SU-DHL-6 (cell line): Measurements from ENCODE around the gene RNU6-1.

Source experiments
- H2AFZ ChIP-seq: fragments of 200-600 bp; sonication (generic); 2 replicates; pipeline ENCODE4 v1.6.1; 2014; ENCODE audit warnings: low read depth, mild to moderate bottlenecking, moderate library complexity, mixed read lengths, antibody characterized with exemption, low read length; ENCODE audit not compliant: severe bottlenecking
- H3F3A ChIP-seq: fragments of 200-600 bp; shearing (Covaris generic); 2 replicates; pipeline ENCODE4 v1.6.0; 2016; ENCODE audit warnings: antibody characterized with exemption, mild to moderate bottlenecking; ENCODE audit not compliant: insufficient read depth
- H3K27ac ChIP-seq: fragments of 200-600 bp; sonication (generic); 2 replicates; pipeline ENCODE4 v1.5.1; 2016; ENCODE audit warnings: low read depth, mild to moderate bottlenecking, low read length, moderate library complexity, mixed read lengths
- H3K27me3 ChIP-seq: fragments of 200-600 bp; sonication (generic), shearing (Covaris generic); 2 replicates; pipeline ENCODE4 v1.6.0; 2014; ENCODE audit warnings: mild to moderate bottlenecking, low read length
- H3K36me3 ChIP-seq: fragments of 200-600 bp; sonication (generic); 2 replicates; pipeline ENCODE4 v1.6.1; 2014; ENCODE audit warnings: mild to moderate bottlenecking, low read length, mixed read lengths
- H3K4me2 ChIP-seq: fragments of 300-600, 200-600 bp; shearing (Covaris generic), sonication (generic); 2 replicates; pipeline ENCODE4 v1.6.0; 2014; ENCODE audit warnings: low read length, low read depth, mild to moderate bottlenecking; ENCODE audit not compliant: poor library complexity, severe bottlenecking
- H3K4me3 ChIP-seq: fragments of 200-600 bp; sonication (generic); 2 replicates; pipeline ENCODE4 v1.5.1; 2014; ENCODE audit warnings: antibody characterized with exemption, low read length, mild to moderate bottlenecking, mixed read lengths; ENCODE audit not compliant: insufficient read depth, poor library complexity, severe bottlenecking
- H3K79me2 ChIP-seq: fragments of 200-600 bp; sonication (generic); 2 replicates; pipeline ENCODE4 v1.6.1; 2014; ENCODE audit warnings: mild to moderate bottlenecking, low read length, moderate library complexity; ENCODE audit not compliant: insufficient read depth
- H3K9ac ChIP-seq: fragments of 200-600 bp; sonication (generic); 2 replicates; pipeline ENCODE4 v1.7.0; 2014; ENCODE audit warnings: mild to moderate bottlenecking, low read length
- H3K9me2 ChIP-seq: fragments of 200-600 bp; sonication (generic); replicated peaks from 2 replicates; pipeline ENCODE4 v1.6.1; 2014; ENCODE audit warnings: low read length; ENCODE audit not compliant: insufficient read depth
- H3K9me3 ChIP-seq: fragments of 200-600 bp; sonication (generic); 2 replicates; pipeline ENCODE4 v1.6.1; 2014; ENCODE audit warnings: low read length, mixed read lengths; ENCODE audit not compliant: insufficient read depth
- H4K20me1 ChIP-seq: fragments of 200-600 bp; sonication (generic); 2 replicates; pipeline ENCODE4 v1.6.1; 2014; ENCODE audit warnings: low read depth, mild to moderate bottlenecking, antibody characterized with exemption, low read length, moderate library complexity, mixed read lengths
- CTCF ChIP-seq: fragments of 200-600 bp; sonication (generic); IDR thresholded peaks from one replicate; pipeline ENCODE4 v1.5.1; 2017; ENCODE audit warnings: antibody characterized with exemption, mild to moderate bottlenecking, low read length, moderate library complexity; ENCODE audit not compliant: insufficient read depth, poor library complexity, severe bottlenecking
- EZH2phosphoT487 ChIP-seq: fragments of 200-600 bp; sonication (generic), shearing (Covaris generic); conservative IDR thresholded peaks from 2 replicates; pipeline ENCODE4 v1.6.1; 2018; ENCODE audit warnings: mild to moderate bottlenecking, antibody characterized with exemption, low read length, moderate library complexity, mixed read lengths

RNU6-1 gene

GRCh38 chr15:67824976-67825880 is 14.6 kb downstream of the RNU6-1 start, which contains the start of gene SKOR1:
TSS of gene SKOR1 (plus strand) at chr15:67825509. CDS start at chr15:67825603, 94 bp downstream.
- H3K9me3 ChIP-seq = no peaks in the 10 kb centered on the region
- no peak for TF ChIP-seq CTCF
- TF ChIP-seq EZH2phosphoT487 = no peak
- H3K27me3 ChIP-seq = no peaks in the 10 kb centered on the region
- H3K9ac ChIP-seq = no peak within 1 kb of the TSS
- no peak within 1 kb of the TSS for H3K27ac ChIP-seq
- no peaks in the 10 kb centered on the region for H3K9me2 ChIP-seq
- H2AFZ ChIP-seq = no peak within 1 kb of the TSS
- H3K36me3 ChIP-seq = no peaks in the 10 kb centered on the region
- no peaks in the 10 kb centered on the region for H4K20me1 ChIP-seq
- H3F3A ChIP-seq = no peaks in the 10 kb centered on the region
- H3K79me2 ChIP-seq = no peaks in the 10 kb centered on the region
- no peak within 1 kb of the TSS for H3K4me2 ChIP-seq
- H3K4me3 ChIP-seq = no peak within 1 kb of the TSS

GRCh38 chr15:67824197-67824968 is 15.5 kb downstream of the RNU6-1 start:
- H3K4me2 ChIP-seq = peak overlapping the region; percentile 54
- no peaks in the 10 kb centered on the region for H3K27me3 ChIP-seq
- H3F3A ChIP-seq = no peaks in the 10 kb centered on the region
- H3K79me2 ChIP-seq = no peaks in the 10 kb centered on the region
- H3K4me3 ChIP-seq = no peak overlapping the region
- no peaks in the 10 kb centered on the region for H3K9me3 ChIP-seq
- no peaks in the 10 kb centered on the region for H3K36me3 ChIP-seq
- no peak overlapping the region for H2AFZ ChIP-seq
- no peak overlapping the region for H3K27ac ChIP-seq
- TF ChIP-seq EZH2phosphoT487 = no peak
- TF ChIP-seq CTCF = no peak
- no peak overlapping the region; the same call in 1 of the 2 replicates for H3K9ac ChIP-seq
- no peaks in the 10 kb centered on the region for H3K9me2 ChIP-seq
- no peaks in the 10 kb centered on the region for H4K20me1 ChIP-seq

GRCh38 chr15:67823314-67824196 is 16.3 kb downstream of the RNU6-1 start:
- TF ChIP-seq CTCF (no peak), EZH2phosphoT487 (no peak)
- Histone ChIP-seq H4K20me1 (no peaks in the 10 kb centered on the region), H3K27me3 (no peaks in the 10 kb centered on the region), H3K79me2 (no peaks in the 10 kb centered on the region), H3K36me3 (no peaks in the 10 kb centered on the region), H3K27ac (no peak overlapping the region), H3K9ac (peak overlapping the region; percentile 14; the same call in 1 of the 2 replicates), H3K9me3 (no peaks in the 10 kb centered on the region), H3K4me2 (peak overlapping the region; percentile 54), H2AFZ (no peak overlapping the region), H3K4me3 (peak overlapping the region; percentile 47), H3K9me2 (no peaks in the 10 kb centered on the region), H3F3A (no peaks in the 10 kb centered on the region)
